ENCODE results near the gene FHIT.

GRCh38 chr3:59813148-59813538 lies 1438.1 kb downstream of the FHIT start:
- TF ChIP-seq POLR2A (IDR thresholded peaks at IDR 0.05) (no peak), CTCF (IDR thresholded peaks at IDR 0.05) (no peak)
